ENCODE measurements around the gene ARHGEF25.
A peak's percentile ranks its signal among the peaks of the same experiment; 100 is the strongest.

ARHGEF25 gene

DNA sequence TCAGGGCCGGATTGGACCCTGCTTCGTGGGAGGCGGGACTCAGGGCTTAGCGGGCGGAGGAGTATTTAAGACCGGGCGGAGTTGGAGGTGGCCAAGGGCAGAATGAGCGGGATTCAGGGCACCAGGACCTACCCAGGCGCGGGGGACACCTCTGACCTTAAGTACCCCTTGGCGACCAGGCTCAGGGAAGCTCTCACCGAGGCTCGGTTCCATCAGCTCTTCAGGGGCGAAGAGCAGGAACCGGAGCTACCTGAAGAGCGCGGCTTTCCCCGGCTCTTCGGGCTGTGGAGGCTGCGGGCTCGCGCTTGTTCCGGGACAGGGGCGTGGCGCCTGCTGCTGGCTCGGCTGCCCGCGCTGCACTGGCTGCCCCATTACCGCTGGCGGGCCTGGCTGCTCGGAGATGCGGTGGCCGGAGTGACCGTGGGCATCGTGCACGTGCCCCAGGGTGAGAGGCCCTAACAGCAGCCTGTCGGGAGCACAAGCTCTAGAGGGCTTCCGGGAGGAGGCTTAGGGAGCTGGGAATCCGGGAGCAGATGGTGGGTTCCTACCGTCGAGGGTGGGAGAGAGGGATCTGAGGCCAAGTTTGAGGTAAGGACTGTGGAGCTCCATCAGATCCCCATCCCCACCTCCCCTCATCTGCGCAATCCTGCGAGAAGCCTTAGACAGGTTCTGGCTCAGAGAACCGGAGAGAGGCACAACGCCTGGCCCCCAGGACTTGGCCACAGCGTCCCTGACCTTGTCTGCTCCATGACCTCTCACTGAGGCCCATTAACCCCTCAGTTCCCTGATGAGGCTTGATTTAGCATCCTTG lies 8.4 kb downstream of the ARHGEF25 start:
- no peaks in the 10 kb centered on the region for H3K36me3 ChIP-seq (ENCODE audit: low read depth)
- peaks cover 44% of the 10 kb centered on the region for H3K27me3 ChIP-seq (ENCODE audit: insufficient read depth, poor library complexity, severe bottlenecking)
- DNase-seq (ENCODE audit: low spot score) (peak; percentile 58), ATAC-seq (ENCODE audit: low read depth) (0 out of 3 replicates have a peak, but pooled peaks have one; percentile 7)
- H3K27ac ChIP-seq (ENCODE audit: poor library complexity, severe bottlenecking): no peak overlapping the region
- H3K9me3 ChIP-seq (ENCODE audit: severe bottlenecking): no peaks in the 10 kb centered on the region
- TF ChIP-seq, protein P1, sequence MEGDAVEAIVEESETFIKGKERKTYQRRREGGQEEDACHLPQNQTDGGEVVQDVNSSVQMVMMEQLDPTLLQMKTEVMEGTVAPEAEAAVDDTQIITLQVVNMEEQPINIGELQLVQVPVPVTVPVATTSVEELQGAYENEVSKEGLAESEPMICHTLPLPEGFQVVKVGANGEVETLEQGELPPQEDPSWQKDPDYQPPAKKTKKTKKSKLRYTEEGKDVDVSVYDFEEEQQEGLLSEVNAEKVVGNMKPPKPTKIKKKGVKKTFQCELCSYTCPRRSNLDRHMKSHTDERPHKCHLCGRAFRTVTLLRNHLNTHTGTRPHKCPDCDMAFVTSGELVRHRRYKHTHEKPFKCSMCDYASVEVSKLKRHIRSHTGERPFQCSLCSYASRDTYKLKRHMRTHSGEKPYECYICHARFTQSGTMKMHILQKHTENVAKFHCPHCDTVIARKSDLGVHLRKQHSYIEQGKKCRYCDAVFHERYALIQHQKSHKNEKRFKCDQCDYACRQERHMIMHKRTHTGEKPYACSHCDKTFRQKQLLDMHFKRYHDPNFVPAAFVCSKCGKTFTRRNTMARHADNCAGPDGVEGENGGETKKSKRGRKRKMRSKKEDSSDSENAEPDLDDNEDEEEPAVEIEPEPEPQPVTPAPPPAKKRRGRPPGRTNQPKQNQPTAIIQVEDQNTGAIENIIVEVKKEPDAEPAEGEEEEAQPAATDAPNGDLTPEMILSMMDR (IDR thresholded peaks at IDR 0.05; ENCODE audit: poor library complexity, severe bottlenecking): no peak
- no peaks in the 10 kb centered on the region for H3K4me1 ChIP-seq (ENCODE audit: insufficient read depth, poor library complexity, severe bottlenecking)
- H3K4me3 ChIP-seq (ENCODE audit: severe bottlenecking): no peak overlapping the region

DNA sequence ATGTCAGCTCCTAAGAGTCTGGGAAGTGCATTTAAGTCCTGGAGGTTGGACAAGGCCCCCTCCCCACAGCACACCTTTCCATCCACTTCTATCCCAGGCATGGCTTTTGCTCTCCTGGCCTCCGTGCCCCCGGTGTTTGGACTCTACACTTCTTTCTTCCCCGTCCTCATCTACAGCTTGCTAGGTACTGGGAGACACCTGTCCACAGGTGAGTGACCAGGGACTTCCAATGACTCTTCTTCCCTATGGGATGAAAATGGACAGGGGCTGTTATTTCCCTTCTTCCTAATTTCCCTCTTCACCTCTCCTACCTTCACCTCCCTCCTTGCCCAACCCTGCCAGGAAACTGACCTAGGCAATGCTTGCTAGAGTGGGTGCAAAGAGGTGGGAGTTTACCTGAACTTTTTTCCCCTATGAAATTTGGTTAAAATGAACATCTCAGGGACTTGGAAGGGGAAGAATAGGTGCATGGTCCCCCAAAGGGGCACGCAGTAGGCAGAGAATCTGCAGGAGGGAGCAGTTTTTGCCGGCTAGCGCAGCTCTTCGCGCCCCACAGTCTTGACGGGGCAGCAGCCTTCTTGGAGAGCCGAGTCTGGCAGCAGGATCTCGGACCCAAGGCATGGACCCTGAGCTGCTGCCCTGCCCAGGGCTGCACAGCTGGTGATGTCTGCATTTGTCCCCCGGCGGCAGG lies 9.2 kb downstream of the ARHGEF25 start:
- H3K4me1 ChIP-seq (ENCODE audit: insufficient read depth, poor library complexity, severe bottlenecking): no peaks in the 10 kb centered on the region
- H3K27me3 ChIP-seq (ENCODE audit: insufficient read depth, poor library complexity, severe bottlenecking): peaks cover 44% of the 10 kb centered on the region

DNA sequence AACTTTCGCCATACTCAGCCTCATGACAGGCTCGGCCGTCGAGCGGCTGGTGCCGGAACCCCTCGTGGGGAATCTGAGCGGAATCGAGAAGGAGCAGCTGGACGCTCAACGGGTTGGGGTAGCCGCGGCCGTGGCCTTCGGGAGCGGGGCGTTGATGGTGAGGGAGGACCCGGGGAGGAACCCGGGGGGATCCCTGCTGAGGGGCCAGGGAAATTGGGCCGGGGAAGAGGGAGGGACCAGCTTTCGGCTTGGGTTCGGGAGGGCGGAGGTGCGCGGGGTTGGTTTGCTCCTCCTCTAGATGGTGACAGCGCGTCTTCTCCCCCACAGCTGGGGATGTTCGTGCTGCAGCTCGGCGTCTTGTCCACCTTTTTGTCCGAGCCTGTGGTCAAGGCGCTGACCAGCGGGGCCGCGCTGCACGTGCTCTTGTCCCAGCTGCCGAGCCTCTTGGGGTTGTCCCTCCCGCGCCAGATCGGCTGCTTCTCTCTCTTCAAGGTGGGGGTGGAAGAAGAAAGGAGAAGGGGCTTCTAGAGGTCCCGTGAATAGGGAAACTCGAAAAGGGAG lies 9.8 kb downstream of the ARHGEF25 start:
- no peaks in the 10 kb centered on the region for H3K9me3 ChIP-seq (ENCODE audit: severe bottlenecking)
- TF ChIP-seq, protein P1 (IDR thresholded peaks at IDR 0.05; ENCODE audit: poor library complexity, severe bottlenecking): no peak
- H3K36me3 ChIP-seq (ENCODE audit: low read depth): no peaks in the 10 kb centered on the region
- DNase-seq (ENCODE audit: low spot score) (peak; percentile 43), ATAC-seq (ENCODE audit: low read depth) (no peak)
- H3K4me3 ChIP-seq (ENCODE audit: severe bottlenecking): no peak overlapping the region
- H3K4me1 ChIP-seq (ENCODE audit: insufficient read depth, poor library complexity, severe bottlenecking): no peaks in the 10 kb centered on the region
- H3K27ac ChIP-seq (ENCODE audit: poor library complexity, severe bottlenecking): no peak overlapping the region
- H3K27me3 ChIP-seq (ENCODE audit: insufficient read depth, poor library complexity, severe bottlenecking): peaks cover 44% of the 10 kb centered on the region

More for the DNA sequence above, 9.2 kb downstream of the ARHGEF25 start:
- Histone ChIP-seq H3K4me3 (ENCODE audit: severe bottlenecking) (no peak overlapping the region), H3K36me3 (ENCODE audit: low read depth) (no peaks in the 10 kb centered on the region), H3K9me3 (ENCODE audit: severe bottlenecking) (no peaks in the 10 kb centered on the region), H3K27ac (ENCODE audit: poor library complexity, severe bottlenecking) (no peak overlapping the region)
- DNase-seq (ENCODE audit: low spot score): no peak
- TF ChIP-seq, protein P1 (IDR thresholded peaks at IDR 0.05; ENCODE audit: poor library complexity, severe bottlenecking): no peak
- ATAC-seq (ENCODE audit: low read depth): no peak

DNA sequence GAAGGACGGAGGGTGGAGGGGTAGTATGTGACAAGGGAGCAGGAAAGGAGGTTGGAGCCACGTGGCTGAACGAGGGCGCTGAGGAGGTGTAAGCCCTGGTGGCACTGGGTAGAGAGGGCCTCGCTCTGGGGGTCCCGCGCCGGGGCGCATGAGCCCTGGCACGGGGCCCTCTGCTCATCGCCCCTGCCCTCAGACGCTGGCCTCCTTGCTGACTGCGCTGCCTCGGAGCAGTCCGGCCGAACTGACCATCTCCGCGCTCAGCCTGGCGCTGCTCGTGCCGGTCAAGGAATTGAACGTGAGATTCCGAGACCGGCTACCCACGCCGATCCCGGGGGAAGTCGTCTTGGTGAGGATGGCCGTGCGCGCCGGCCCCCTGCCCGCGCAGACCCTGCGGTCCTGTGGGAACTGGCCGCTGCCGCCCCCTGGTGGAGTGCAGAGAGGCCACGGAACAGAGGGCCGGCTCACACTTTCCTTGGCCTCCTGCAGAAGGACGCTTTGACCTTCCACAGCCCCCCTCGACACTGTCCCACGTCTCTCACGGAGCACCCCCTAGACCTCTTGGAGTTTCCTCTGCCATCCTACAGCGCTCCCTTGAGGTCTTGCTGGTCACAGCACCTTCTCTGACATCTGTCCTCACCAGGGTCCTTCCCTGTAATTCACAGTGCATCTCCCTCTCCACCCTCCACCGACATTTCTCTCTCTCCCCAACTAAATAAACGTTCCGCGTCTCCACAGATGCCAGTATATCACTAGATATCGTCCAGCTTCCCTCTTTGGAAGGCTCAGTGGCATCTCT lies 10.5 kb downstream of the ARHGEF25 start:
- Histone ChIP-seq H3K27me3 (ENCODE audit: insufficient read depth, poor library complexity, severe bottlenecking) (peaks cover 44% of the 10 kb centered on the region), H3K4me3 (ENCODE audit: severe bottlenecking) (peak overlapping the region; percentile 7), H3K27ac (ENCODE audit: poor library complexity, severe bottlenecking) (no peak overlapping the region), H3K9me3 (ENCODE audit: severe bottlenecking) (no peaks in the 10 kb centered on the region), H3K36me3 (ENCODE audit: low read depth) (no peaks in the 10 kb centered on the region), H3K4me1 (ENCODE audit: insufficient read depth, poor library complexity, severe bottlenecking) (no peaks in the 10 kb centered on the region)
- TF ChIP-seq, protein P1 (IDR thresholded peaks at IDR 0.05; ENCODE audit: poor library complexity, severe bottlenecking): peak; percentile 91
- peak; percentile 60 for DNase-seq (ENCODE audit: low spot score)
- ATAC-seq (ENCODE audit: low read depth): peak; percentile 69
